ENCODE data around the gene DCBLD2. TPM values are rescaled to one million over a fixed set of nuclear protein-coding genes. Genes with fewer than 3 reads are reported as not detected.

Gene DCBLD2
- total RNA-seq, 1 donor from 2014 or later: 33.9 TPM

DNA sequence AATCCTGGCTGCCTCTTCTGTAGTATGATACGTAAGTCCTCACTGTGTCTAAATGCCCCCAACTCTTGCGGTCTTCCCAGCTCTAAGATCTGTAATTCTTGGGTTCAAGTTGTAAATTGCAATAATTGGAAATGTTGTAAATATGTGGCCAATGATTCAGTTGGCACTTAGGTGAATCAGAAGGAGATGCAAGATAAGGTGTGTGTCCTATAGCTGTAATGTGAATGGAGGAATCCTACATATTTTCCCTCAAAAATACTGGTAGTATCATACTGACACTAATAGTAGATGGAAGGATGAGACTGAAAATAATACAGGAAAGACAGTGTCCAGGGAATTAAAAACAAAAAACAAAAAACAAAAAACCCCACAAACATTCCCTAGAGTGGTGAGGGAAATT, 141.9 kb downstream of the DCBLD2 start:
- no peak for DNase-seq
- no peaks in the 10 kb centered on the region for H3K36me3 Mint-ChIP-seq (ENCODE audit: unreplicated experiment)
- peaks cover 36% of the 10 kb centered on the region for H3K4me1 Mint-ChIP-seq (ENCODE audit: low read depth, unreplicated experiment)
- TF ChIP-seq, protein P1, sequence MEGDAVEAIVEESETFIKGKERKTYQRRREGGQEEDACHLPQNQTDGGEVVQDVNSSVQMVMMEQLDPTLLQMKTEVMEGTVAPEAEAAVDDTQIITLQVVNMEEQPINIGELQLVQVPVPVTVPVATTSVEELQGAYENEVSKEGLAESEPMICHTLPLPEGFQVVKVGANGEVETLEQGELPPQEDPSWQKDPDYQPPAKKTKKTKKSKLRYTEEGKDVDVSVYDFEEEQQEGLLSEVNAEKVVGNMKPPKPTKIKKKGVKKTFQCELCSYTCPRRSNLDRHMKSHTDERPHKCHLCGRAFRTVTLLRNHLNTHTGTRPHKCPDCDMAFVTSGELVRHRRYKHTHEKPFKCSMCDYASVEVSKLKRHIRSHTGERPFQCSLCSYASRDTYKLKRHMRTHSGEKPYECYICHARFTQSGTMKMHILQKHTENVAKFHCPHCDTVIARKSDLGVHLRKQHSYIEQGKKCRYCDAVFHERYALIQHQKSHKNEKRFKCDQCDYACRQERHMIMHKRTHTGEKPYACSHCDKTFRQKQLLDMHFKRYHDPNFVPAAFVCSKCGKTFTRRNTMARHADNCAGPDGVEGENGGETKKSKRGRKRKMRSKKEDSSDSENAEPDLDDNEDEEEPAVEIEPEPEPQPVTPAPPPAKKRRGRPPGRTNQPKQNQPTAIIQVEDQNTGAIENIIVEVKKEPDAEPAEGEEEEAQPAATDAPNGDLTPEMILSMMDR (IDR thresholded peaks at IDR 0.05; ENCODE audit: partially characterized antibody, unreplicated experiment): no peak
- H3K9me3 Mint-ChIP-seq (ENCODE audit: unreplicated experiment): no peaks in the 10 kb centered on the region
- no peak overlapping the region for H3K27ac Mint-ChIP-seq (ENCODE audit: unreplicated experiment)
- H3K4me3 Mint-ChIP-seq (ENCODE audit: unreplicated experiment): no peak overlapping the region
- no peaks in the 10 kb centered on the region for H3K27me3 Mint-ChIP-seq (ENCODE audit: unreplicated experiment)

DNA sequence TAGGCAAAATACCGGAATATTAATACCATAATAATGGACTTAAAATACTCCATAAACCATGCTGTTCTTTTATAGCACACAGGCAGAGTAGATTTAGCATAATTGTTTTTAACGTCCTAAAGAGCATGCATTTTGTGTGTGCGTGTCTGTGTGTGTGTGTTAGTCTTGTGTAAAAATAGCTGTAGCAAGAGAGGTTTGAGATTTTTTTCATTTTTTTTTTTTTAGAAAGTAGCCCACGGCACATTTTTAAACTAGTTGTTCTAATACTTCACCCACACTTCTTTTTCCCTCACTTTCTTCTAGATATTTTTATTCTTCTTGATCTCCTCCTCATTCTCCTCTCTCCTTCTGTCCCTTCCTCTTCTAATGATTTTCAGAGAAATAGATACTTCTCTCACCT, 145.9 kb downstream of the DCBLD2 start:
- TF ChIP-seq, protein P1 (IDR thresholded peaks at IDR 0.05; ENCODE audit: partially characterized antibody, unreplicated experiment): no peak
- Mint-ChIP-seq H3K36me3 (ENCODE audit: unreplicated experiment) (no peaks in the 10 kb centered on the region), H3K27ac (ENCODE audit: unreplicated experiment) (peak overlapping the region; percentile 31), H3K27me3 (ENCODE audit: unreplicated experiment) (no peaks in the 10 kb centered on the region), H3K4me1 (ENCODE audit: low read depth, unreplicated experiment) (peaks cover 17% of the 10 kb centered on the region), H3K9me3 (ENCODE audit: unreplicated experiment) (no peaks in the 10 kb centered on the region), H3K4me3 (ENCODE audit: unreplicated experiment) (no peak overlapping the region)
- no peak for DNase-seq

DNA sequence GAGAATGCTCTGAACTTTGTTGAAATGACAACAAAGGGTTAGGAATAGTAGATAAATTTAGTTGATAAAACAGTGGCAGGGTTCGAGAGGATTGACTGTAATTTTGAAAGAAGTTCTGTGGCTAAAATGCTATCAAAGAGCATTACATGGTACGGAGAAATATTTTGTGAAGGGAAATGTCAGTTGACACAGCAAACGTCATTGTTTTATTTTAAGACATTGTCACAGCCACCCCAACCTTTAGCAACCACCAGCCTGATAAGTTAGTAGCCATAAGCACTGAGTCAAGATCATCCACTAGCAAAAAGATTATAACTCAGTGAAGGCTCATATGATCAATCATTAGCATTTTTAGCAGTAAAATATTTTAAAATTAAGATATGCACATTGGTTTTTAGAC, 147.0 kb downstream of the DCBLD2 start:
- H3K9me3 Mint-ChIP-seq (ENCODE audit: unreplicated experiment): no peaks in the 10 kb centered on the region

DNA sequence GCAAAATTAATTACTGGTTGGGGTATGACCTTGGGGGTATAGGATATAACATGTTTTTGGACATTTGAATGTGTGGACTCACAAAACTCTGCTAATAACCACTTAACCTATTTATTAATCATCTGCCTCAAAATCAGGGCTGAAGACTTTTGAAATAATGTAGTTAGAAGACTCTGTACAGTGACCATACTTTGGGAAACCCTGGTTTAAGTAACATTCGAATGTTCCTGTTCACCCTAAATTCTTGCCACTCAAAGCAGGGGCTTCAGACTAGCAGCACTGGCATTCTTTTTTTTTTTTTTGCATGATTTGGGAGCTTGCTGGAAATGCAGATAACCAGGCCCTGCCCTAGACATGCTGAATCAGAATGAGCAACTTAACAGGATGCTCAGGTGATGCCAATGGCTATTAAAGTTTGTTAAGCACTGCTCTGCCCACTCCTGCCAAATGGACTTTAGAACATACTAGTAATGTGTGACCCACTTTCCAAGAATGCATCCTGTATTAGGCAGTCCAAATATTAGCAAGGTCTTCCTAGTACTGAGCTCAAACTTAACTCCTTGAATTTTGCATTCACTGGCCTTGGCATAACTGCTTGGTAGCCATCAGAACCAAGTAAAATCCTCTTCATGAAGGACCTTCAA, 151.1 kb downstream of the DCBLD2 start:
- Mint-ChIP-seq H3K9me3 (ENCODE audit: unreplicated experiment) (no peaks in the 10 kb centered on the region), H3K27me3 (ENCODE audit: unreplicated experiment) (no peaks in the 10 kb centered on the region), H3K4me1 (ENCODE audit: low read depth, unreplicated experiment) (peaks cover 12% of the 10 kb centered on the region), H3K36me3 (ENCODE audit: unreplicated experiment) (no peaks in the 10 kb centered on the region), H3K27ac (ENCODE audit: unreplicated experiment) (no peak overlapping the region), H3K4me3 (ENCODE audit: unreplicated experiment) (no peak overlapping the region)
- TF ChIP-seq, protein P1 (IDR thresholded peaks at IDR 0.05; ENCODE audit: partially characterized antibody, unreplicated experiment): no peak
- DNase-seq: no peak

More for the DNA sequence above, 147.0 kb downstream of the DCBLD2 start:
- no peak overlapping the region for H3K4me3 Mint-ChIP-seq (ENCODE audit: unreplicated experiment)
- H3K27ac Mint-ChIP-seq (ENCODE audit: unreplicated experiment): no peak overlapping the region
- H3K27me3 Mint-ChIP-seq (ENCODE audit: unreplicated experiment): no peaks in the 10 kb centered on the region
- H3K4me1 Mint-ChIP-seq (ENCODE audit: low read depth, unreplicated experiment): peaks cover 17% of the 10 kb centered on the region
- DNase-seq: no peak
- H3K36me3 Mint-ChIP-seq (ENCODE audit: unreplicated experiment): no peaks in the 10 kb centered on the region
- TF ChIP-seq, protein P1 (IDR thresholded peaks at IDR 0.05; ENCODE audit: partially characterized antibody, unreplicated experiment): no peak

DNA sequence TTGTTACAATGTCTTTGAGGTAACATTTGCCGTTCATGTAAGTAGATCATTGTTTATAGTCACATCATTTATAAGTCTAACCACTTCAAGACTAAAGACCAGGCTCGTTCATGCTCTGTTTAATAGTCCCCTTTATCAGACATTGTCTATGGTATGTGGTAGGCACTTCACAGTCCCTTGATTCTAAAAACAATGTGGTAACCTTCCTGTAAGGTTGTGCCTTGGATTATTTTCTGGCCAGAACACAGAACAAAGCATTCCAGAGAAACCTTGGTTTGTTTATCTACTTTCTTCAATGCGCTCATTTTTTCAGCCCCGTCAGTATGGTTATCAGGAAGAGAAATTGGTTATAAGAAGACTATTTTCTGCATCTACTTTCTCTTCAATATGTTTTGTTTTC, 154.6 kb downstream of the DCBLD2 start:
- Mint-ChIP-seq H3K9me3 (ENCODE audit: unreplicated experiment) (no peaks in the 10 kb centered on the region), H3K27ac (ENCODE audit: unreplicated experiment) (no peak overlapping the region), H3K4me1 (ENCODE audit: low read depth, unreplicated experiment) (peaks cover 14% of the 10 kb centered on the region), H3K36me3 (ENCODE audit: unreplicated experiment) (no peaks in the 10 kb centered on the region), H3K27me3 (ENCODE audit: unreplicated experiment) (no peaks in the 10 kb centered on the region), H3K4me3 (ENCODE audit: unreplicated experiment) (no peak overlapping the region)
- DNase-seq: no peak
- TF ChIP-seq, protein P1 (IDR thresholded peaks at IDR 0.05; ENCODE audit: partially characterized antibody, unreplicated experiment): no peak

Data from glutamatergic neuron (in vitro differentiated cells).